ENCODE data around the gene ATP2B2. TPM values are rescaled to one million over a fixed set of nuclear protein-coding genes. Genes with fewer than 3 reads are reported as not detected.
A peak's percentile ranks its signal among the peaks of the same experiment; 100 is the strongest.

ATP2B2 gene
- total RNA-seq, 1 donor from 2014 or later = 3.7 TPM

DNA sequence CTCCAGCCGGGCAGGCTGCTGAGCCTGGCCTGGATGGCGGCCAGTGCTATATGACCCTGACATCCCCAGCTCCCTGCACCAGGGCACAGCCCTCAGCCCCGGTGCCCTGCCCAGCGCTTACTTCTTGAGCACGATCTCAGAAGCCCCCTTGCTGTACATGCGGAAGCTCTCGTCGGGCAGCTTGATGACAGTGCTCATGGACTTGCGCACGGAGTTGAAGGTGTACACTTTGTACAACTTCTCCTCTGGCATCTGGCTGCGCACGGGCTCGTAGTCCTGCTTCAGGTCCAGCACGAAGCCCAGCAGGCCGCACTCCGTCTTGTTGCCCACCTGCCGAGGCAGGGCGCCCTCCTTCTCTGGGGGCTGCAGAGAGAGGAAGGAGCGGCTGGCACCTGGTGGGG is 145.6 kb downstream of the ATP2B2 start:
- H3K27ac ChIP-seq (ENCODE audit: low read depth, low read length) = no peak overlapping the region
- peaks cover 6 to 9% (median 6%) of the 10 kb centered on the region in 3 donors for H3K4me1 ChIP-seq (ENCODE audit: control insufficient read depth in 3 of 3, insufficient read depth in 3 of 3, low read length in 3 of 3)
- peaks cover 11 to 16% (median 15%) of the 10 kb centered on the region in 3 donors for H3K36me3 ChIP-seq (ENCODE audit: control insufficient read depth in 3 of 3, insufficient read depth in 3 of 3, low read length in 3 of 3)
- H3K4me3 ChIP-seq (ENCODE audit: low read length in 3 of 3) = no peak overlapping the region
- H3K9me3 ChIP-seq (ENCODE audit: control insufficient read depth in 3 of 3, low read length in 3 of 3) = no peaks in the 10 kb centered on the region
- H3K9ac ChIP-seq (ENCODE audit: low read depth in 1 of 3, low read length in 3 of 3) = no peak overlapping the region
- no peaks in the 10 kb centered on the region for H3K27me3 ChIP-seq (ENCODE audit: control insufficient read depth in 3 of 3, insufficient read depth in 3 of 3, low read length in 3 of 3)

DNA sequence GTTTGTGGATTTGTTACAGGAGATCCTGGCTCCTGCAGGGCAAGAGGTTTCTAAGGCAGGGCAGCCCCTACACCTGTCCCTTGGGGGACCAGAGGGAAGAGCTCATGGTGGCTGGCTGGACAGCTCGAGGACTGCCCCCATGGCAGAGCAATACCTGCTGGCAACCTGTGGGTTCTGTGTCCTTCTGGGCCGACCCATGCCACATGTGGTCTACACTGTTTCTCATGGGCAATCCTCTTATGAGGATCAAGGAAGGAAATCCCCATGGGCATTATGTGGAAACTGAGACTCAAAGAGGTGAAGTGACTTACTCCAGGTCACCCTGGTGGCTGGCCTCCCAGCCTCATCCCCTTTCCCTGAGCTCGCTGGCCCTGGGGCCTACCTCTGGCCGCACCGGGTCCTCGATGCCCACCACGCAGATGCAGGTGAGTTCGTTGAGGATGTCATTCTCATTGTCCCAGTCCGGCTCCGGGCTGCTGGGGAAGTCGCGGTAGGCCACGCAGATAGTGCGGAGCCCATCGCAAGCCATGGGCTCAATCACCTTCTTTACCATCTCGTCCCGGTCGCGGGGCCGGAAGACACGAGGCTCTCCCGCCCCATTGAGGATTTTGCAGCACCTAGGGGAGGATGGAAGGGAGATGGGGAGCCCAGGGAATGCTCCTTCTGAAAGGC is 146.9 kb downstream of the ATP2B2 start:
- Histone ChIP-seq H3K9me3 (ENCODE audit: control insufficient read depth in 3 of 3, low read length in 3 of 3) (no peaks in the 10 kb centered on the region), H3K27ac (ENCODE audit: low read depth, low read length) (no peak overlapping the region), H3K27me3 (ENCODE audit: control insufficient read depth in 3 of 3, insufficient read depth in 3 of 3, low read length in 3 of 3) (no peaks in the 10 kb centered on the region), H3K4me3 (ENCODE audit: low read length in 3 of 3) (no peak overlapping the region), H3K9ac (ENCODE audit: low read depth in 1 of 3, low read length in 3 of 3) (peak overlapping the region in 2 of 3 donors; percentile 4 to 16), H3K4me1 (ENCODE audit: control insufficient read depth in 3 of 3, insufficient read depth in 3 of 3, low read length in 3 of 3) (peaks cover 9 to 10% (median 9%) of the 10 kb centered on the region in 3 donors), H3K36me3 (ENCODE audit: control insufficient read depth in 3 of 3, insufficient read depth in 3 of 3, low read length in 3 of 3) (peaks cover 11 to 19% (median 15%) of the 10 kb centered on the region in 3 donors)

DNA sequence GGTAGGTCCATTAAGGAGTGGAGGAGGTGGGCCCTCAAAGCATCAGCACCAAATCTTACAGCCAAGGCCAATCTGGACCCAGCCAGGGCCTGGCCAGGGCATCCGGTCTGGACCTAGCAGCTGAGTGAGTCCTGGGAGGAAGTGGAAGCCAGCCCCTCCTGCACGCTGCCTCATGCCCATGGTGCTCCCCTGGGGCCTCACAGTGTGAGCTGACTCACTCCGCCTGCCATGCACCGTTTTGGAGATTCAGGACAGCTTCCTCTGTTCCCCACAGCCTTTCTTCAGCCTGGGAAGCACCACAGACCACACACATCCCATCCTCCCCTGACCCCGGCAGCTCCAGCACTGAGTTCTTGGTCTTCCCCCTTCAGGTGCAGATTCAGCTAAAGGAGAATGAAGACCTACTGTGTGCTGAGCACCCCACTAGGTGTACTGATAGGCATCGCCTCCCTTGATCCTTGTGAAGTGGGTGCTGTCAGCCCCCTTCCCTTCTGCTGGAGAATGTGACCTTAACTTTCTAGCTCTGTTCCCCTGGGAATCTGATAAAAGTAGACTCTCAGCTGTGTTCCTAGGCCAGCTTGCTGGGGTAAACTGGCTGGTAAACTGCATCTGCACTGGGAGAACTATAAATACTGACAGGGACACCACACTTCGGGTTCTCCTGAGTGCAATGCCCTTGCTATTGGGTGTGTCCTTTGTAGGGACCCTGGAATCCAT is 147.6 kb downstream of the ATP2B2 start:
- Histone ChIP-seq H3K36me3 (ENCODE audit: control insufficient read depth in 3 of 3, insufficient read depth in 3 of 3, low read length in 3 of 3) (peaks cover 11 to 17% (median 12%) of the 10 kb centered on the region in 3 donors), H3K4me1 (ENCODE audit: control insufficient read depth in 3 of 3, insufficient read depth in 3 of 3, low read length in 3 of 3) (peaks cover 9 to 10% (median 9%) of the 10 kb centered on the region in 3 donors), H3K9ac (ENCODE audit: low read depth in 1 of 3, low read length in 3 of 3) (peak overlapping the region in 2 of 3 donors; percentile 4 to 16), H3K27me3 (ENCODE audit: control insufficient read depth in 3 of 3, insufficient read depth in 3 of 3, low read length in 3 of 3) (no peaks in the 10 kb centered on the region), H3K4me3 (ENCODE audit: low read length in 3 of 3) (no peak overlapping the region), H3K27ac (ENCODE audit: low read depth, low read length) (no peak overlapping the region), H3K9me3 (ENCODE audit: control insufficient read depth in 3 of 3, low read length in 3 of 3) (no peaks in the 10 kb centered on the region)

DNA sequence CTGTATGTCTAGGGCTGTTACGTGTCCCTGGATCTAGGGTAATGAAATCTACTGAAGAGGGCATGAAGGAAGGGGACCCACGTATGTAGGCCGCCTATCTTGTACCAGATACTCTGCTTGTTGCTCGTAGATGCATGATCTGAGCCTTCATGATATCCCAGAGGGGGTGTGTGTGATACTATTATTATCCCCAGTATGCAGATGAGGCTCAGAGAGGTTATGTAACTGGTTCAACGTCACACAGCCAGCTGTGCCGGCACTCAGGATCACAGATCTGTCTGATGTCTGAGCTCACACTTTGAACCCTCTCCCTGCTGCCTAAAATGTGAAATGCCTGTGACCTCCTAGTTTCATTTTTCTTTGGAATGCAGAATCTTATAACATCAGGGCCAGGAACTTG is 148.3 kb downstream of the ATP2B2 start:
- peaks cover 9 to 10% (median 9%) of the 10 kb centered on the region in 3 donors for H3K4me1 ChIP-seq (ENCODE audit: control insufficient read depth in 3 of 3, insufficient read depth in 3 of 3, low read length in 3 of 3)
- no peak overlapping the region for H3K9ac ChIP-seq (ENCODE audit: low read depth in 1 of 3, low read length in 3 of 3)
- H3K27me3 ChIP-seq (ENCODE audit: control insufficient read depth in 3 of 3, insufficient read depth in 3 of 3, low read length in 3 of 3) = no peaks in the 10 kb centered on the region
- H3K9me3 ChIP-seq (ENCODE audit: control insufficient read depth in 3 of 3, low read length in 3 of 3) = no peaks in the 10 kb centered on the region
- peaks cover 11 to 17% (median 12%) of the 10 kb centered on the region in 3 donors for H3K36me3 ChIP-seq (ENCODE audit: control insufficient read depth in 3 of 3, insufficient read depth in 3 of 3, low read length in 3 of 3)
- no peak overlapping the region for H3K27ac ChIP-seq (ENCODE audit: low read depth, low read length)
- no peak overlapping the region for H3K4me3 ChIP-seq (ENCODE audit: low read length in 3 of 3)

DNA sequence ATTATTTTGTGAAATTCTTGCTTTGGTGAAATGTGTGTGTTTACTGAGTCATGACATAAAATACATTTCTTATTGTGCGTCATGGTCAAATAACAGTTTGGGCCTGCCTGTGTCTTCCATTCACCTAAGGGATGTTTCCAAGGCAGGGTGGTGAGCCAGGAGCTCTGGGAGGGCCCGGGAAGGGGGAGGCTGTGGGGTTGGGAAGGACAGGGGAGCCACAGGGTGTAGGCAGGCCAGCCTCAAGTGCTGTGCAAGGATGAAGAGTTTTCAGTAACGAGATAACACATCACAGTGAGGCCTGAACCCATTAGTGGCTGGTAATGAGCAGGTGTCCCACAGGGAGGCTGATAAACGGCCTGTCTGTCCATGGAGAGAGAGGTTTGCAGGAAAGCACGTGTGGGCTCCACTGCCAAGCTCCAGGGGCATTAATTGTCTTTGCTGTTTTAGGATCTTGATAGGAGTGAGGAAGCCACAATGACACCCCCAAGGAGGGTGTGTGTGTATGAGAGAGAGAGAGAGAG is 148.9 kb downstream of the ATP2B2 start:
- no peak overlapping the region for H3K4me3 ChIP-seq (ENCODE audit: low read length in 3 of 3)
- no peak overlapping the region for H3K9ac ChIP-seq (ENCODE audit: low read depth in 1 of 3, low read length in 3 of 3)
- no peaks in the 10 kb centered on the region for H3K9me3 ChIP-seq (ENCODE audit: control insufficient read depth in 3 of 3, low read length in 3 of 3)
- no peak overlapping the region for H3K27ac ChIP-seq (ENCODE audit: low read depth, low read length)
- peaks cover 11 to 15% (median 12%) of the 10 kb centered on the region in 3 donors for H3K36me3 ChIP-seq (ENCODE audit: control insufficient read depth in 3 of 3, insufficient read depth in 3 of 3, low read length in 3 of 3)
- no peaks in the 10 kb centered on the region for H3K27me3 ChIP-seq (ENCODE audit: control insufficient read depth in 3 of 3, insufficient read depth in 3 of 3, low read length in 3 of 3)
- H3K4me1 ChIP-seq (ENCODE audit: control insufficient read depth in 3 of 3, insufficient read depth in 3 of 3, low read length in 3 of 3) = peaks cover 8 to 10% (median 9%) of the 10 kb centered on the region in 3 donors

DNA sequence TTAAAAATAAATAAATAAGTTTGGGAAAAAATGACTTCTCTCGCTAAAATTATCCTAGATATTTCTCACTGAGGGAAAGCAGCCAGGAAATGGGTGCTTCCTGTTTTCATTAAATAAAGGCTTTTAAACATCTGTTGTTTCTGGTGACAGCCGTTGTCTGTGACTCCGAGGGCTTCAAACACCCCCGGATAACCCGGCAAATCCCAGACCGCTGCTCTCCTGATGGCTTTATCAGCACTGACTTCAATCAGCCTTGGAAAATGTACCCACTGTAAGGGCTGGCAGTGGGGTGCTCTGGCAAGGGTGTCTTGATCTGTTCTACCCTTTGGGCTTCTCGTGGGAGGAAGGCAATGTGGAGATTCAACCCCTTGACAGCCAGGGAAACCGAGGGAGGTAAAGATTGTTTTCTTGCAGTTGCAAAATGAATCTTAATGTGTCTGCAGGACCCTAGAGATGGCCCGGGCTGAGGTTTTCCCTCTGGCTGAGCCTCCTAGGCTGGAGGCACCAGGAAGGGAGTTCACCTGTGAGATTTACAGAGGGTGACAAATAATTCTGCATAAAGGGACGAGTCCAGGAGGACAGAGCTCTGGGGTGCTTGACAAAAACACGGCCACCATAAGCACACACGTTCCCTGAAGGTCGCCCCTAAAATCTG is 150.9 kb downstream of the ATP2B2 start:
- Histone ChIP-seq H3K9me3 (ENCODE audit: control insufficient read depth in 3 of 3, low read length in 3 of 3) (no peaks in the 10 kb centered on the region), H3K36me3 (ENCODE audit: control insufficient read depth in 3 of 3, insufficient read depth in 3 of 3, low read length in 3 of 3) (peaks cover 6 to 18% (median 11%) of the 10 kb centered on the region in 3 donors), H3K9ac (ENCODE audit: low read depth in 1 of 3, low read length in 3 of 3) (no peak overlapping the region), H3K27me3 (ENCODE audit: control insufficient read depth in 3 of 3, insufficient read depth in 3 of 3, low read length in 3 of 3) (no peaks in the 10 kb centered on the region), H3K4me3 (ENCODE audit: low read length in 3 of 3) (no peak overlapping the region), H3K4me1 (ENCODE audit: control insufficient read depth in 3 of 3, insufficient read depth in 3 of 3, low read length in 3 of 3) (peaks cover 5 to 10% (median 6%) of the 10 kb centered on the region in 3 donors), H3K27ac (ENCODE audit: low read depth, low read length) (no peak overlapping the region)

DNA sequence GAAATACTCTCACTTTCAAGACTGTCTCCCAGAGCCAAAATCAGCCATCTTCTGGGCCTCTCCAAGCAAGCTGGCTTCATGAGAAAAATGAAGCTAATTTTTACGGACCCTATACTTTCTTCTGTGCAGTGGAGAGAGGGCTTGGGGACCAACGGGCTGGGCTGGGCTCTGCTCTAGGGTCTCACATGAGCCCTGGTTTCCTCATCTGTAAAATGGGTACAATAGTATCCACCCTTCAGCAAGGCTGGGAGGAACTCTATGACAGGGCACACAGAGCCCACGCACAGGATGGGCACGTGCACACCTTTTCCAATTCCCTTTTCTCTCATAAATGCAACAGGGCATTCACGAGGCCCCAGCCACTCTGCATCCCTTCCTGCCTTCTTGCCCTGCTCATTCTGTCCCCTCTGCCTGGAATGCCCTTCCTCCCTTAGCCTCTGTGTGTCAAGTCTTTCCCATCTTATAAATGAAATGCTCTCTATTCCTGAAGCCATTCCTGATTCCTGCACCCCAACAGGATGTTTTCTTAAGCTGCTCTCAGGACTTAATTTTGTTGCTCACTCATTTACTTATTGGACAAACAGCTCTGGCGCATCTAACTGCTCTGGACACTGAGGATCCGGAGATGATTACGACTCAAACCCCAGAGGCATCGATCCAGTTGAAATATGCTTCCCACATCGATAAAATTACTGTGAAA is 151.6 kb downstream of the ATP2B2 start:
- Histone ChIP-seq H3K9ac (ENCODE audit: low read depth in 1 of 3, low read length in 3 of 3) (no peak overlapping the region), H3K9me3 (ENCODE audit: control insufficient read depth in 3 of 3, low read length in 3 of 3) (no peaks in the 10 kb centered on the region), H3K36me3 (ENCODE audit: control insufficient read depth in 3 of 3, insufficient read depth in 3 of 3, low read length in 3 of 3) (peaks cover 6 to 14% (median 9%) of the 10 kb centered on the region in 3 donors), H3K4me1 (ENCODE audit: control insufficient read depth in 3 of 3, insufficient read depth in 3 of 3, low read length in 3 of 3) (peaks cover 5 to 10% (median 6%) of the 10 kb centered on the region in 3 donors), H3K27ac (ENCODE audit: low read depth, low read length) (no peak overlapping the region), H3K4me3 (ENCODE audit: low read length in 3 of 3) (no peak overlapping the region), H3K27me3 (ENCODE audit: control insufficient read depth in 3 of 3, insufficient read depth in 3 of 3, low read length in 3 of 3) (no peaks in the 10 kb centered on the region)

DNA sequence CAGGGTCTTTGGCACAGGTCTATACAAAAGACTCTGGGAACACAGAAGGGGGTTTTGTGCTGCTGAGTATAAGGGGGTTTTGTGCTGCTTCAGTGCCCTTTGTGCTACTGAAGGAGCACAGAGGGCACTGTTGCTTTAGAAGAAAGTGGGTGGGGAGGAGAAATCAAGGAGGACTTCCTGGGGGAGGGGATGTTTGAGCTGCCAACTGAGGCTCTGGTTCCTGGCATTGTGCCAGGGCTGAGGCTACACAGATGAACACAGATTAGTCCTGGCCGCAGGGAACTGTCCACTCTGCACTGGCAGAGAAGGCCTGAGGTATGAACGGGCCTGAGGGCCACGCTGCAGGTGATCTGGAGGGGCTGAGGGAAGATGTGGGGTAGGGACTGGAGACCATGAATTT is 152.2 kb downstream of the ATP2B2 start:
- Histone ChIP-seq H3K27ac (ENCODE audit: low read depth, low read length) (no peak overlapping the region), H3K9ac (ENCODE audit: low read depth in 1 of 3, low read length in 3 of 3) (no peak overlapping the region), H3K9me3 (ENCODE audit: control insufficient read depth in 3 of 3, low read length in 3 of 3) (no peaks in the 10 kb centered on the region), H3K36me3 (ENCODE audit: control insufficient read depth in 3 of 3, insufficient read depth in 3 of 3, low read length in 3 of 3) (peaks cover 4 to 14% (median 4%) of the 10 kb centered on the region in 3 donors), H3K4me1 (ENCODE audit: control insufficient read depth in 3 of 3, insufficient read depth in 3 of 3, low read length in 3 of 3) (peaks cover 5 to 10% (median 5%) of the 10 kb centered on the region in 3 donors), H3K4me3 (ENCODE audit: low read length in 3 of 3) (no peak overlapping the region), H3K27me3 (ENCODE audit: control insufficient read depth in 3 of 3, insufficient read depth in 3 of 3, low read length in 3 of 3) (no peaks in the 10 kb centered on the region)

DNA sequence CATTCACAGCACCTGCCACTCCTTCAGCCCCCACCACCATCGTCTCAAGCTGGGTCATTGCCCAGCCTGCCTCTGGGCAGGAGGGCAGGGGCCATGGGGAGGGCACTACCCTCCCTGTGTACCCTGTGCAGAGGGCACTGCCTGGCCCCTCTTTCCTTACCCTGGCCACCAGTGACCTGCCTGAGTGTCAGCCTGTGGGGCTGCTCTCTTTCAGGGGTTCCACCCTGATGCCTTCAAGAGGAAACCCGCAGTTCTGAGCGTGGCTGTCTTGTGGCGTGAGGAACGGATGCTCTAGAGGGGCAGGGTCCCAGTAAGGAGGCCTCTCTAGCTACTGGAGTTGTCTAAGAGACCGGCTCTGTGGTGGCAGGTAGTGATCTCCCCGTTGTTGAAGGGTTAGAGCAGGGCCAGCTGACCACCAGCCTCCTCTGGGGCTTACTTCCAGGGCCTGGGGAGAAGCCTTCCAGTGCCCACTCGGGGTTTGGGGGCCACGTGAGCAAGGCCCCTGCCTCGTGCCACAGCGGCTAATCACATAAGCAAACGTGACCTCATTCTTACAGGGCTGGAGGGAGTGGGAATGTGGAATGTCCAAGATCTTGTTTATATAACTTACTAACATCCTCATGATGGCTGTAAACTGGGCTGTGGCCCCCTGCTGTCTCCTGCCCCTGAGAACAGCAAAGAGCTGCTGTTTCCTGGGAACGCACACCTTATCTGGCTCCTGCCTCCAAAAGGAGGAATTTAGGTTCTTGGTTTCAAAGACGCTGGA is 153.1 kb downstream of the ATP2B2 start:
- H3K27ac ChIP-seq (ENCODE audit: low read depth, low read length) = no peak overlapping the region
- no peaks in the 10 kb centered on the region for H3K9me3 ChIP-seq (ENCODE audit: control insufficient read depth in 3 of 3, low read length in 3 of 3)
- H3K9ac ChIP-seq (ENCODE audit: low read depth in 1 of 3, low read length in 3 of 3) = no peak overlapping the region
- H3K4me1 ChIP-seq (ENCODE audit: control insufficient read depth in 3 of 3, insufficient read depth in 3 of 3, low read length in 3 of 3) = peaks cover 0 to 5% (median 3%) of the 10 kb centered on the region in 3 donors
- H3K36me3 ChIP-seq (ENCODE audit: control insufficient read depth in 3 of 3, insufficient read depth in 3 of 3, low read length in 3 of 3) = peaks cover 2 to 10% (median 4%) of the 10 kb centered on the region in 3 donors
- no peak overlapping the region for H3K4me3 ChIP-seq (ENCODE audit: low read length in 3 of 3)
- no peaks in the 10 kb centered on the region for H3K27me3 ChIP-seq (ENCODE audit: control insufficient read depth in 3 of 3, insufficient read depth in 3 of 3, low read length in 3 of 3)
